Kidney capillary endothelial cell (primary cell): ENCODE results near the gene UNC5A.

Experiments
- DNase-seq: peaks from one replicate; pipeline ENCODE4 v3.0.0-alpha.2; 2018; ENCODE audit warnings: low spot score

Gene UNC5A

DNA sequence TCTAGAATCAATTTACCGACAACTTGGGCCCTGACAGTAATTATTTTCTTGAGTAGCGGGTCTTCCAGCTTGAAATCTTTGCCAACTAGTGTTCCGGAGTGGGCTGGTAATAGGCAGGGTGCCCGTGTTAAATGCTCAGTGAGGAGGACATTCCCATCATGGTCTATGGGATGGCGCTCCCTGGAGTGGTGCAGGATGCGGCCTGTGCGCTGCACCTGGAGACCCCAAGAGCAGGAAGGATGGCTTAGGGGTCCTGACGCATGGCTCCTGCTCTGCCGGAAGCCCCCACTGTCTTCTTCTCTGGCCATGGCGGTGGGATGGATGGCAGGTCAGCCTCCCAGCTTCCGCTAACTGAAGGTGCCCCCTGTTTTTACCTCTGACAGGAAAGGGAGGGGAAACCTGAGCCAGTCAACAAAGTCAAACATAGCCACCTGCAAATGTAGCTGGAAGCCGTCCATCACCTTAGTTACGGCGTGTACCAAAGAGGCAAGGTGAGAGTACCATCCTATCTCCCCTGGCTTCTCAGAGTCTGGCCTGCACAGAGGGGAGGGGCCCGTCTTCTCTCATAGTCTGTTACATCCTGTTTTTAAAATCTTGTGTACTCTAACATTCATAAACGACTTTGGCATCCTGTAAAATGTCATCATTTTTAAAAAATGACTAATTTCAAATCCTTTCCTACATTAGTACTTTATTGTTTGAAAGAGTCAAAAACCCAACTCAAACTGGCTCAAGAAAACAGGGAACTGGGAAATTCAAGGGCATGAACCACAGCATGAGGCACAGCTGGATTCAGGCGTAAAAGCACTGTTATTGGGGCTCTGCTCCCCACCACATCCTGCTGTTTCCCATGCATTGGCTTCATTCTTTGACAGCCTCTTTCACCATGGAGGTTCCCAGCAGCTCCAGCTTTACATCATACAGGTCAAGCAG is 28.5 kb upstream of the UNC5A start:
- peak; percentile 75 for DNase-seq

DNA sequence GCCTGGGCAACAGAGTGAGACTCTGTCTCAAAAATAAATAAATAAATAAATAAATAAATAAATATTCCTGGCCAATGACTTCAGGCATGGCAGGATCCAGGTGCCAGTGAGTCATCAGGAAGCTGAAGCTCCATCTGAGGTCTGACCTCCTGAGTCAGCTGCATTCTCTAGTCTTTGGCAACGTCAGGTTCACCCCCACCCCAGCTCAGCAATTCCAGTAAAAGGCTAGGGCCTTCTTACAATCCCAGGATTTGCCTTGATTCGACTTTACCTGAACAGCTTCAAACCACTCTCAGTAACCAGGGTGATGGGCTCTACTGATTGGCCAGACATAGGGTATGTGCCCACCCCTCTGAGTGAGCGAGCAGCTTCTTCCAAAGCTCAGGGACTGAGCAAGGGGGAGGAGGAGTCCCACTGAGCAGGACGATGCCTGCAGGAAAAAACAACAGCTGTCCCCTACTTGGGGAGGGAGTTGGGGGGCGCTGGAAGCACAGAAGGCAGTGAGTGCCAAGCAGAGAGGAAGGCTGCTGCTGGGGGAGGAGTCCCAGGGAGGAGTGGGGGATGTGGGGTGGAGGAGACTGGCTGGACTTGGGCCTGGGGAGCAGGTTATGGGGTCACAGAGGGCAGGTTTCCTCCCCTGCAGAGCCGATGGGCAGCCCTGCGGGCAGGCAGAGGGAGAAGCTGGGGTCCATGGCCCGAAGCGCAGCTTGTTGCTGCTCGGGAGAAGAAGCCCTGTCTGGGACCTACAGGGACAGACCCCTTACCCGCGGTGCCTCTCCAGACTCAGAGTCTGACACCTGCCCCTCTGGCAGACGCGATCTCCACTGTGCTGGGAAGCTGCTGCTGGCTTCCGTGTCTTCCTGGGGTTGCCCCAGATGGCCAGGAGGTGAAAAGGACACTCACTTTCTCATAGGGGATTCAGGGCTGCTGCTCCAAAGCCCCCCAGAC is 25.9 kb upstream of the UNC5A start:
- peak; percentile 96 for DNase-seq

DNA sequence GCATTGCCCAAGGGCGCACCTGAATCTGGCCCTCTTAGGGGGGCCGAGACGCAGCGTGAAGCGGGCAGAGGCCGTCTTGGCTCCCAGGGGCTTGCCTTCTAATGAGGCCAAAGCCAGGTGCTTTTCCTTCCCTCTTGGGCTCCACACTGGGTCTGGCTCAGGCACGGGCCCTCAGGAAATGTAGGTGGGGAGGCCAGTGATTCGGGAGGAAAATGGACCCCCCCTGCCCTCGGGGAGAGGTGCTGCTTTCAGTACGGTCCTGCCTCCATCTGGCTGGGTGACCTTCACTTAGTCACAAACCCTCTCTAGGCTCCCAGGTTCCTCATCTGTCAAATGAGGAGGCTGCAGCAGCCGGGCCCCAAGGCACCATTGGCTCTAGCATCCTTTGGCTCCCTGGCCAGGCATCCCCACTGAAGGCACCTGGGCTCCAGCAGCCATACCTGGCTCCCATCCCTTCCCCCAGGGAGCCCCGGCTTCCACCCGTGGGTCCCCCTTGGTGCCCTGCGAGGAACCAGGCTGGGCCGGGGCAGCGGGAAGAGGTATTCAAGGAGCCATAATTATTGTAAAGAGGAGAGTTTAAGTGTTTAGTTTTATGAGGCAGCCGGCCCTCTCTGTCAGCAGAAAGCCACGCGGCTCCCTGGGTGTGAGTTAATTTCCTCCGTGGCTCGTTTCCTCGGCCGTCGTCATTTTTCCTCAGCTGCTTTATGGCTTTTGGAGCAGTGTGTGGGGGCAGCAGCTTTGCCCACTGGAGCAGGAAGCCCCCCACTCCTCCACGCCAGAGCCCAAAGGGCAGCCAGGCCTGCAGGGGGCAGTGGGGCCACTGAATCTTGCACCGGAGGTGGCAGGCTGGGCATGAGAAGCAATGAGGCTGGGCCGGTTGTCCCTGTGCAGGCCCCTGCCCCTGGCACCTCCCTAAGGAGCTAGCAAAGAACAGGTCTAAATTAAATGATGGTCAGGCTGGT is 24.9 kb upstream of the UNC5A start:
- no peak for DNase-seq

DNA sequence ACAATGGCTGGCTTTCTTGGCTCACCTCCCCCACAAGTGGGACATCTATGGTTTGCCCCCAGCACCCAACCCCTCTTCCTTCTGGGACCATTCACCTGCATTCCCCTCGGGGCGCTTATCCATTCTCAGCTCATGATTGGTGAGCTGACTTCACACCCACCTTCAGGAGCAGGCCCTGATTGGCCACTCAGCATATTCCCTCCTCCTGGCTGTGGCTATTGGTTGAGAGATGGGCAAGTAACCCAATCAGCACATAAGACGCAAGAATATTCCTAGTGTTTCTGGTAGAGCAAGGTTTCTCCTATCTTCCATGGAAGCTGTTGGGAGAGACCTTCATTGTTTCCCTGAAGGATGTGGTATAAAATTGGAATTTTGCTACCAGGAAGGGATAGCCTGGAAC is 22.7 kb upstream of the UNC5A start:
- no peak for DNase-seq

DNA sequence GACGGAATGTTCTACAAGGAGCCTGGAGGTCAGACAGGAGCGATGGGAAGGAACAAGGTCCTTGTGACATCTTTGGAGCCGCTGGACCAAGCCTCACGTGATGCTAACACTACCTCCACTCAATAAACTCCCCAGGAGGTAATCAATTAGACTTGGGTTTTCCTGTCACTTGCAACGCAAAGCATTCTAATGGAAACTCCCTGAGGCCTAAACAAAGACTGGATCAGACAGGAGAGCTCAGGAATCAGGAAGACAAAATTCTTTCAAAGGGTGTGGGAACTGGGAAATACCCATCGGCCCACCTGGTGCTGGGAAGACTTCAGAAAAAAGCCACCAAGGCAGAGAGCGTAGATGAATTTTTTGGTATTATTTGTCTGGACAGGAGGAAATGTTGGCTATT is 22.3 kb upstream of the UNC5A start:
- DNase-seq: no peak

DNA sequence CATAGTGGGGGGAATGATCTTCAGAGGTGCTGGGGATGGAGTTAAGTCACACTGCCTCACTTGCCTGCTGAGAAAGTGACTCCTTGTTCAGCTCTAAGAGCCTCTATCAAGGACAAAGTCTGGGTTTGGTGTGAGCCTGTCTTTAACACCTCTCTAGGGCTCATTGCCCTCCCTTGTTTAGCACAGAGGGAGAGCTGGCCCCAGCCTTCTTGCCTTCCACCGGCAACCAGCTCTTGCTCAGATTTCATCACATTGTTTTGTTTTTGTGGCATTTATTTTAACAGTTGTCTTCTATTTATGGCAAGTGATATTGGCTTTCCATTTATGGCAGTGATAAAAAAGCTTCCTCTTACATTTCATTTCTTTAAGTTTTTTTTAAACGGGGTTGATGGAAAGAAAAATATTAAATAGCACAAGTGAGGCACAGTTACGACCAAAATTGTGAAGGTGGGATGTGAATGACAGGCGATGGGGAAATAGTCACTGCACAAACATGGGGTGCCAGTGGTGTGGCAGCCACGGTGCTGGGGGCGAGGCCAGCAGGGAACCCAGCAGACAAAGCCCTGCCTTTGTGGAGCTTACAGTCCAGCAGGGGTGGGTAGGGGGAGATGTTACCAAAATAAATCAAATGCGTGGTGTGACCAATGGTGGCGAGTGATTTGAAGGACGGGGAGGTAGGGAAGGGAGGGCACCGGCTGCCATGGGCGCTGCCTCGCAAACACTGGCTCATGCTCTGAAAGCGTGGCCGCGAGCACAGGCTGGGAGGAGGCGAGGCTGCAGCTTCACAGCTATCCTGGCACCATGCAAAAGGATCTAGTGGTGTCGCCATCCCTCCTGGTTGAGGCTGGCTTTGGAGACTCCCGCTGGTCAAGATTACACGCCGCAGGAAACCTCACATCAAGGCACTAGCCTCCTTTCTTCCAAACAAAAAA is 21.2 kb upstream of the UNC5A start:
- no peak for DNase-seq

DNA sequence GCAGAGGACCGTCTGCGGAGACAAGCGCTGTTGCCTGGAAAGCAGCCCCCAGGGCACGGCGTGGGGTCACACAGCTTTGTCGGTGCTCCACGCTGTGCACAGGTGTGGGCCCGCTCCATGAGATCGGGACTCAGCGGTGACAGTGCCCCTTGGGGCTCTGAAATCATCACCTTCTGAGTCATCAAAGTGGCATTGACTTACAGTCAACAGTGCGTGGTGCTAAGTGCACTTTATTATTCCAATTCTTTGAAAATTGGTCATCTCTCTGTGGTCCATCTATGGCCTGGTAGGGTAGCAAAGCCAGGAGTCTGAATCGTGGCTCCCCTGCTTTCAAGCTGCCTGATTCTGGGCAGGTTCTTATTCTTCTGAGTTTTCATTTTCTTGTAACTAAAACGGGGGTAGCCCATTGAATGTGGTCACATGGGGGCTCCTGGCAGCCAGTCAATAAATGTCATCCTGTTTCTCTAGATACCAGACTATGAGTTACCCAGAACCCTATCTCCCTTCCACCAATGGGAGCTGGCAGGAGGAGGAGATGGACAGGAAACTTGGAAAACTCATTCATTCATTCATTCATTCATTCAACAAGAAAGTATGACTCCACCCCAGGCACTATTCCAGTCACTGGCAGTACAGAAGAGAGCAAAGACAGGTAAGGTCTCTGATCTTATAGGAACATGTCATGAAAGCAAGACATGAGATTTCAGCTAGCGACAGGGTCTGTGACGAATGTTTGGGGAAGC is 20.3 kb upstream of the UNC5A start:
- no peak for DNase-seq

DNA sequence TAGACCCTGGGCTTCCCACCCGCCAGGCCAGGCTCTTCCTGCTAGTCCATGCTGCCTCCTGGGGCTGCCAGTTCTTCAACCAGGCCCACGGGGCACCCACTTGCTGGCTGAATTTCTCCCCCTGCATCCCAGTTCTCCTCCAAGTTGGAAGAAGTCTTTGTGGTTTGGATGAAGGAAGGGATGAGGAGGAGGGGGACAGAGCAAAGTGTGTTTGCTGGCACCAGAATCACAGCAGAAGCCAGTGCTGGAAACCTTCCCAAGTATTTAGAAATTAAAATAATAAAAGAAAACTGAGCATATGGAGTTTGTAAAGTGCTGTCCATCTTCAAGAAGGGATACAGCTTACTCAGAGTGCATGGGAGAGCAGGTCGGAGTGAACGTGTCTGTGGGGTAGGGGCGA is 19.4 kb upstream of the UNC5A start:
- DNase-seq: no peak

DNA sequence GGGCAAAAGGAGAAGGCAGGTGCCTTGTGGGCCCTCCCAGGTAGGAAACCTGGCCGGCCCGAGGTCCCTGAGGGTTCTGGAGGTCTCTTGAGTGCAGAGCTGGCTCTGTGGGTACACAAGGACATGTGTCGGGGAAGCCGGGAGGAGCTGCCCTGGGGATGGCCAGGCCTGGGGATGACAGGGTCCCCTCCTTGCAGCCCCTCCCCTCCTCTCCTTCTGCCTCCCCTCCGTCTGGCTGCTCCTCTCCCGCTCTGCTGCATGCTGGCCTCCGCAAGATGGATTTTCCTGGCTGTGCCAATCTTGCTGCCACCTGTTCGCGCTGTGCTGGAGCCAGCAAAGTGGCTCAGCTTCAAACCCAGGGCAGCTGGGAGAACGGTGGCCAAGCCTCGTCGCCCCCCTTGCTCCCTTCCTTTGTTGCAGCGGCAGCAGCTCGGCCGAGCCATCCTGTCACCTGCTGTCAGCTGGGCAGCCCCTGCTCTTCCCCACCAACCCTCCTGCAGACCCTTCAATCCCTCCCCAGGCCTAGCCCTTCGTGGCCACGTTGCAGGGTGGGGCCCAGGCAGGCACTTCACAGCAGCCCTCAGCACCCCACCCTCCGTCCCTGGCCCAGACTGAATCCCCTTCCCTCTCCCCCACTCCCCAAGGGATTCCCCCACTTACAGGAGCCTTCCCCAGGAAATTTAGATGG is 17.6 kb upstream of the UNC5A start:
- DNase-seq: no peak

DNA sequence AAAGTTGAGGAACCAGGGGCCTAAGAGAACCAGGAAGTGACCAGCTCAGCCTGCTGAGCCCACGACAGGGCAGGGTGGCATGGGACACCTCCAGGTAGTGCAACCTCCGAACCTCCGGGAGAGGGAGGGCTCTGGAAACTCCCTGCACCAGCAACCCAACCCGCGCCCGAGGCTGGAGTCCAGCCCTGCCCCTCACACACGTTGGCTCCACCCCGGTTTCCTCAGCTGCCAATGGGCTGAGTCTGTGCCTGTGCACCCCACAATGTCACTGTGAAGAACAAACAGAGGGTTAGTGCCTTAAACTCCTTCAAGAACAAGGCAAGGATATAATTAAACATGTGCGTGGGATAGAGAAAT is 17.0 kb upstream of the UNC5A start:
- no peak for DNase-seq

DNA sequence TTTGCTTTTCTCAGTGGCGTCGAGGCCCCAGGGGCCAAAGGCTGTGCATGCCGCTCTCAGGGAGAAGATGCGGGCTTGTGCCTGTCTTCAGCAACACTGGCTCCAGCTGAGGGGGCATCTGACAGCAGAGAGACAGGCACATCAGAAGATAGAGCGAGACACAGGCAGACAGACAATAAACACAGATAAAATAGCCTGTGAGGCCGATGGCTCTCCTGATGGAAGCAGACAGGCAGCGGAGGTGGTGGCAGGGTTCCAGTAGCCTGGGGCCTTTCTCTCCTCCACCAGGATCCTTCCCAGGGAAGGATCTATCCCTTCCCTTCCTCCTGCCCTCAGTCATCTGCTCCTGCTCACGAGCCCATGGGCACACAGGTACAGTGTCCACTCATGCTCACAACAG is 16.6 kb upstream of the UNC5A start:
- DNase-seq: no peak

DNA sequence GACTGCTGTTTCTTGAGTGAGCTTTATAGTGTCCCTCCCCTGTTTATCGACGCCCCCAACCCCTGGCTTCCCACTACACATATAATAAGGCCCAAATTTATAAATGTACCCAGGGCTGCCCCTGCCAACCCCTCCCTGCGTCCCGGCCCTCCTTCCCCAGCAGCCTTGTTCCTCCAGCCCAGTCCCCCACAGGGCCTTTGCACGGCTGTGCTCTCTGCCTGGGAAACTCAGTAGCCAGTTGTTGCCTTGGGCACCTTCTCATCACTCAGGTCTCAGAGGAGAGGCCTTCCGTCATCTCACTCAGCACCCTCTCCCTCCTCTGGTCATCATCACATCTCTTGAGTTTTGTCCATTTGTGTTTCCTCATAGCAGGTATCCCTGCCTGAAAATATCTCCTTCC is 15.8 kb upstream of the UNC5A start:
- DNase-seq: no peak

DNA sequence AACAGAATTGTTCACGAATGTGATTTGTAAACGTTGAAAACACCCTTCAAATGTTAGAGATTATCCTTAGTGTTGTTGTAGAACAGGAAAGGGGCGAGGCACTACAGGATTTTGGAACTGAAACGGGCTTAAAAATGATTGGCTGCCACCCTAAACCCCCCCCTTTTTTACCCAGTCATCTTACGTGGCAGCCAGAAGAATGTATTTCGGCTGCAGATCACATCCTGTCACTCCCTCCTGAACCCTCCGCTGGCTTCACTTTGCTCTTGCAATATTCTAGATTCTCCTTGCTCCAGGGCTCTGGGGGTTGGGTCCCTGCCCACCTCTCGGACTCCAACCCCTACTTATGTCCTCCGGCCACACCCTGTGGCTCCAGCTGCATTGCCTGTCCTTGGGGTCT is 13.9 kb upstream of the UNC5A start:
- no peak for DNase-seq

DNA sequence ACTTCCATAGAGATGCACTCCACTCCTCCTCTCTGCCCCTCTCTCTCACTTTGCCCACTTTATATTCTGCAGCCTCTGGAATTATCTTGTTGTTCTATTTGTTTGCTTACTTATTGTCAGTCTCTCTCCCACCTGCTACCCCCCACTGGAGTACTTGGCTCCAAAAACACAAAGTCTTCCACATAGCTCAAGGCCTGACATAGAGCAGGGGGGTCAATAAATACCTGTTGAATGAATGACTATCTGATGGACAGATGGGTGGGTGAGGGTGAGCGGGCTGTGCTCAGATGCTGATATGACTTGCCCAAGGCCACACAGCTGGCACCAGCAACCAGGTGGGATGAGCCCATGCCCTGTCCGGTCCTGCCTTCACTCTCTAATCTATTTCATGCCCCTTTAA is 13.4 kb upstream of the UNC5A start:
- no peak for DNase-seq

DNA sequence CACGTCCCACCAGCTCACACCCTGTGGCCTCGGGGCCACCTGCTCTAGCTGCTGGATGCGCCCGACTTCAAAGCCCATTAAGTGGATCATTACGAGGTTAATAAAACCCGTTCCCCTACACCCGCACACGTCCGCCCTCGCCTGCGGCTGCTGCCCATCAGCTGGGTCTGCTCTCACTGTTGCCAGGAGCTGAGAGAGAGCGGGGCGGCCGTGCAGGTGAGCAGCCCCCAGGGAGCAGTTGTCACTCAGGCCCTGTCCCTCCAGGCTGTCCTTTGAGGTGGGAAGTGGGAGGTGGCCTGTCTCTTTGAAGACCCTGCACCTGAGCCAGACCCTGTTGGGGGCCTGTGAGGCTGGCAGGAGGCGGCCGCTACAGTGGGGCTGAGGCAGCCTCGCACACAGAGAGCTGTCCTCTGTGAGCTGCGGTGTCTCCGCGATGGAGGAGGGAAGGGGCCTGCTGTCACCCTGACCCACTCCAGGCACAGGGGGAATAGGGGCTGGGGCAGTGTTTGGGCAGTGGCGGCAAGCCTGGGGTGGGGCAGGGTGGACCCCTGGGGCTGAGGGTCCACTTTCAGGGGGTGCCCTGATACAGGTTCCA is 12.8 kb upstream of the UNC5A start:
- DNase-seq: no peak

DNA sequence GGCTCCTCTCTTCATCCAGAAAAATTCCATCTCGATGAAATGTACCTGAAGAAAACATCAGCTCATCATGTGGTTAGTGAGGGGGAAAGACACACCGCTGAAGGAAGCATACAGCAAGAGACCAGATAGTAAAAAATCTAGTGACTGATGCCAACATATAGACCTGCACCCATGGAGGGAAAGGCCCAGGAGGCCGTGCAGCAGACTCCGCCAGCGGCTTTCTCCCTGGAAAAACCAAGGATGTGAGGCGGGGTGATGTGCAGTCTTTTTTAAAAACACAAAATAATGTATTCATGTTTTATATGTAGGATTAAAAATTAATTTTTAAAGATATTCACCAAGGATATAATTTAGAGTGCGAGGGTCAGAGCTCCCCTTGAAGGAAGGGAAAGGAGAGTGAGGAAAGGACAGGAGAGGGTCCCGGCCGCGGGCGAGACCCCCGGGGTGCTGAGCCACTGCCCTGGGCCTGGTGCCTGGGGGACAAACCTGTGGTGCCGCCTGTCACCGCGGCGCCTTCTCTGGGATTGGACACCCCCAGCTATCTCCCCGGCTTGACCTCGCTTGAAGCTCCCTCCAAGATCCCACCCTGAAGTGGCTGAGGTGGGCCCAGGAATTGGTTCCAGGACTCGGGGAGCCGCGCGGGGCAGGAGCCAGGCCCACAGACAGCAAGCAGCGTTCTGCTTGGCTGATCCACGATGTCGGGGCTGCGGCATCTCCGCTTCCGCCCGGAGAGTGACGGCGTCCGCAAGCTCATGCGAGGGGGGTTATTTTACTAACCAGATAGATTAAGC is 12.1 kb upstream of the UNC5A start:
- no peak for DNase-seq

DNA sequence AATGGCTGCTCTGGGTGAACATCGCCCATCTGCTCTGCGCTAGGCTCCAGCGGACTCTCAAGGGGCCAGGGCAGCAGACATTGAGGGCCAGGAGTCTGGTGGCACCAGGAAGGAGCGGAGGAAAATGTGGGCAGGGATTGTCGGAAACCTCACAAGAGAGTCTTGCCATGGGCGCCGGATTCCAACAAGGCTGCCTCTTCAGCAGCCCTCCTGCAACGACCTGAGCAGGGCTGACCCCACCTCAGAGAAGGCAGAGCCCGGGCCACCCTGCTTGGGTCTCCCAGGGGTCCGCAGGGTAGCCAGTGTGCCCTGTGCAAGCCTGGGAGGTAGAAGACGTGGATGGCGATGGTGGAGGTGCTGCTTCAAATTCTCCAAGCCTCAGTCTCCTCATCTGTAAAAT is 11.4 kb upstream of the UNC5A start:
- DNase-seq: no peak

DNA sequence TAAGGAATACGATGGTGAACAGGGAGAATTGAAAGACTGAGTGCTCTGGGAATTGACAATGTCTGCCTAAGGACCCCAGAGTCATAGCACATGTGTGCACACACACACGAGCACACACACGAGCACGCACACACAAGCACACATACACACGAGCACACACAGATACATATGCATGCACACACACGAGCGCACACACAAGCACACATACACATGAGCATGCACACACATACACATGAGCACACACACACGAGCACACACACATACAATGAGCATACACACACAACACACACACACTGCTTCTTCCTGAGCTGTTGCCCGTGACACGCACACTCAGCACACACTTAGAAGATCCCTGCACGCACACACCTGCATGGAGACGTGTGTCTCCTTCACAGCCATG is 10.9 kb upstream of the UNC5A start:
- DNase-seq: no peak
